HCT116 (cell line): ENCODE measurements around the gene GPI. TPM values are rescaled to one million over a fixed set of nuclear protein-coding genes. Genes with fewer than 3 reads are reported as not detected.

Experiments
- ATAC-seq: fragments of 200-7000 bp; cut with Tn5 transposase; 2 replicates; pipeline ENCODE4 v1.9.1; 2020; ENCODE audit warnings: mild to moderate bottlenecking, moderate library complexity
- BruUV-seq: library from RNA; stranded (reverse); fragments of 400-500 nt; replicated peaks from 2 replicates; lab custom pipeline; 2021; lab: Mats Ljungman, UMichigan
- CTCF ChIA-PET: fragments of 300-600 bp; sonication (Branson Sonifier 250); formaldehyde crosslinking; loops from one replicate; lab custom pipeline; 2021; ENCODE audit warnings: antibody characterized with exemption; lab: Charles Lee
- POLR2A ChIA-PET: fragments of 300-600, 350-600 bp; sonication (Branson Sonifier 250); formaldehyde crosslinking; loops from one replicate; lab custom pipeline; 2021; ENCODE audit warnings: antibody characterized with exemption; lab: Charles Lee
- RAD21 ChIA-PET, 2 experiments: fragments of 300-600 bp; sonication (Branson Sonifier 250); formaldehyde crosslinking; loops; one replicate each; lab custom pipeline; 2023; ENCODE audit warnings: low total read pairs in 2 of 2; ENCODE audit not compliant: uncharacterized antibody in 2 of 2, unreplicated experiment in 2 of 2, low non-redundant PET in 1 of 2; lab: Charles Lee
- DNase-seq: peaks from one replicate; pipeline ENCODE4 v3.0.0-alpha.2; 2010; ENCODE audit warnings: low read depth, low spot score
- H2AFZ ChIP-seq: fragments of 200-600 bp; shearing (Covaris generic), sonication (generic); 2 replicates; pipeline ENCODE4 v1.6.1; 2017; ENCODE audit warnings: low read depth, mixed run types, mixed read lengths, antibody characterized with exemption, low read length; ENCODE audit not compliant: poor library complexity, severe bottlenecking
- H3K27ac ChIP-seq: 2 replicates; pipeline ENCODE4 v1.5.1; 2012; ENCODE audit warnings: low read depth, low read length
- H3K27me3 ChIP-seq: fragments of 200-600 bp; sonication (generic); 2 replicates; pipeline ENCODE4 v1.6.1; 2016; ENCODE audit warnings: mixed run types, low read length, mixed read lengths; ENCODE audit not compliant: insufficient read depth
- H3K36me3 ChIP-seq, 2 experiments: fragments of 200-500 bp in 1 of 2; fragments of 200-600 bp in 1 of 2; sonication (Bioruptor generic) in 1 of 2; sonication (generic) in 1 of 2; 2 replicates each; pipeline versions ENCODE4 v1.5.1 to v1.6.1; 2014 to 2016; ENCODE audit warnings: low read length in 2 of 2, inconsistent platforms in 1 of 2, mixed read lengths in 1 of 2, mixed run types in 1 of 2; ENCODE audit not compliant: insufficient read depth in 2 of 2, control insufficient read depth in 1 of 2
- H3K4me1 ChIP-seq, 2 experiments: fragments of 200-600 bp in 1 of 2; sonication (generic) in 1 of 2; 2 replicates each; pipeline versions ENCODE4 v1.5.1 to v1.6.1; 2012 to 2017; ENCODE audit warnings: low read length in 2 of 2, inconsistent platforms in 1 of 2, mild to moderate bottlenecking in 1 of 2, mixed read lengths in 1 of 2, mixed run types in 1 of 2, moderate library complexity in 1 of 2; ENCODE audit not compliant: insufficient read depth in 2 of 2, control insufficient read depth in 1 of 2
- H3K4me2 ChIP-seq: fragments of 200-600 bp; sonication (generic); 2 replicates; pipeline ENCODE4 v1.6.1; 2017; ENCODE audit warnings: mixed run types, low read length, mixed read lengths
- H3K4me3 ChIP-seq, 2 experiments: fragments of 200-600 bp in 1 of 2; sonication (generic) in 1 of 2; replicated peaks in 1 of 2; 2 replicates each; pipeline ENCODE4 v1.5.1; 2011 to 2016; ENCODE audit warnings: low read length in 2 of 2, control low read depth in 1 of 2, low read depth in 1 of 2, mild to moderate bottlenecking in 1 of 2, mixed read lengths in 1 of 2, mixed run types in 1 of 2
- H3K79me2 ChIP-seq: fragments of 200-600 bp; sonication (generic); 2 replicates; pipeline ENCODE4 v1.6.1; 2017; ENCODE audit warnings: mild to moderate bottlenecking, mixed run types, low read length, moderate library complexity, mixed read lengths; ENCODE audit not compliant: insufficient read depth
- H3K9ac ChIP-seq: fragments of 200-600 bp; sonication (generic); 2 replicates; pipeline ENCODE4 v1.6.1; 2016; ENCODE audit warnings: low read length, mixed read lengths
- H3K9me2 ChIP-seq: fragments of 200-600 bp; sonication (generic), shearing (Covaris generic); 2 replicates; pipeline ENCODE4 v1.6.1; 2017; ENCODE audit warnings: mixed run types, mild to moderate bottlenecking, moderate library complexity; ENCODE audit not compliant: insufficient read depth
- H3K9me3 ChIP-seq, 2 experiments: fragments of 200-500 bp in 1 of 2; fragments of 200-600 bp in 1 of 2; sonication (Bioruptor generic) in 1 of 2; sonication (generic) in 1 of 2; 2 replicates each; pipeline ENCODE4 v1.6.1; 2014 to 2017; ENCODE audit warnings: low read length in 2 of 2, mixed read lengths in 2 of 2, inconsistent platforms in 1 of 2, low read depth in 1 of 2, mild to moderate bottlenecking in 1 of 2, mixed run types in 1 of 2, moderate library complexity in 1 of 2; ENCODE audit not compliant: control insufficient read depth in 1 of 2, insufficient read depth in 1 of 2
- H4K20me1 ChIP-seq: fragments of 200-600 bp; sonication (generic), shearing (Covaris generic); 2 replicates; pipeline ENCODE4 v1.6.1; 2017; ENCODE audit warnings: mixed run types, mild to moderate bottlenecking, moderate library complexity; ENCODE audit not compliant: insufficient read depth
- CBX3 ChIP-seq: IDR thresholded peaks from 2 replicates; pipeline ENCODE4 v1.6.1; 2012; ENCODE audit warnings: low read depth
- CEBPB ChIP-seq: IDR thresholded peaks from 2 replicates; pipeline ENCODE4 v1.6.1; 2012; ENCODE audit warnings: low read depth
- EGR1 ChIP-seq: IDR thresholded peaks from 2 replicates; pipeline ENCODE4 v1.6.1; 2012; ENCODE audit warnings: low read depth
- ELF1 ChIP-seq: IDR thresholded peaks from 2 replicates; pipeline ENCODE4 v1.6.1; 2012; ENCODE audit warnings: low read depth, borderline replicate concordance
- EZH2 ChIP-seq: fragments of 200-600 bp; sonication (generic); IDR thresholded peaks from 2 replicates; pipeline ENCODE4 v1.6.1; 2017; ENCODE audit warnings: antibody characterized with exemption, mixed run types
- JUND ChIP-seq: IDR thresholded peaks from 2 replicates; pipeline ENCODE4 v1.6.1; 2012
- MAX ChIP-seq: IDR thresholded peaks from 2 replicates; pipeline ENCODE4 v1.6.1; 2012
- REST ChIP-seq: IDR thresholded peaks from 2 replicates; pipeline ENCODE4 v1.6.1; 2012; ENCODE audit warnings: low read depth
- SP1 ChIP-seq: IDR thresholded peaks from 2 replicates; pipeline ENCODE4 v1.6.1; 2012; ENCODE audit warnings: low read depth
- TCF7L2 ChIP-seq: IDR thresholded peaks from 2 replicates; pipeline ENCODE4 v1.7.0; 2011; ENCODE audit warnings: borderline replicate concordance, inconsistent platforms; ENCODE audit not compliant: insufficient read depth, insufficient read length; ENCODE audit errors: extremely low read depth
- ZBTB33 ChIP-seq: IDR thresholded peaks from 2 replicates; pipeline ENCODE4 v1.6.1; 2011; ENCODE audit warnings: mild to moderate bottlenecking, low read length, moderate library complexity; ENCODE audit not compliant: insufficient replicate concordance; ENCODE audit errors: extremely low read depth
- intact Hi-C: fragments of 100-400 bp; cut with micrococcal nuclease; formaldehyde crosslinking; loops from 2 replicates; pipeline ENCODE4 v1.10.0; 2022
- total RNA-seq: library from RNA; stranded (reverse); gene quantifications from one replicate; pipeline ENCODE4 v1.2.1, GENCODE V29; 2021; ENCODE audit not compliant: unreplicated experiment

The GPI gene
- total RNA-seq, 1 experiment from 2014 or later, result 787 TPM

GRCh38 chr19:34432797-34433196, 67.8 kb downstream of the GPI start (continued):
- no peak for TF ChIP-seq SP1
- TF ChIP-seq REST, result no peak
- TF ChIP-seq TCF7L2, result no peak
- TF ChIP-seq EGR1, result no peak
- TF ChIP-seq, all 23 proteins: peak for 0

- Histone ChIP-seq H3K27ac (no peak overlapping the region), H3K9ac (no peak overlapping the region)
- no peak for ATAC-seq
- CTCF ChIA-PET, result no interaction called here
- RAD21 ChIA-PET, result no interaction called here
- TF ChIP-seq JUND (no peak), ELF1 (no peak), CEBPB (no peak), MAX (no peak), CBX3 (no peak), EZH2 (no peak), ZBTB33 (no peak), SP1 (no peak)
- TF ChIP-seq, all 23 proteins: peak for 0
- Histone ChIP-seq H3K4me3 (no peak overlapping the region), H4K20me1 (peaks cover 37% of the 10 kb centered on the region), H3K4me2 (no peak overlapping the region), H3K4me1 (no peaks in the 10 kb centered on the region), H3K9me2 (no peaks in the 10 kb centered on the region), H3K79me2 (peaks cover 100% of the 10 kb centered on the region), H3K9me3 (no peaks in the 10 kb centered on the region), H3K27me3 (no peaks in the 10 kb centered on the region), H3K36me3 (peaks cover 68 to 73% of the 10 kb centered on the region in 2 experiments), H2AFZ (no peak overlapping the region)
- intact Hi-C loops, result no loop called here
- POLR2A ChIA-PET, result interaction anchor here (0.6 kb wide), 1 partner anchor 9 kb away, joined by 3 read pairs; the partner anchor contains the start of gene UBA2
- DNase-seq, result no peak
- no TSS peak for BruUV-seq
These were observed 71.7 kb downstream of the GPI start for GRCh38 chr19:34436716-34437115.
